Measurements from ENCODE around the gene PTPRK. TPM values are rescaled to one million over a fixed set of nuclear protein-coding genes. Genes with fewer than 3 reads are reported as not detected.

Gene PTPRK
- total and polyA plus RNA-seq, 2 of the 8 experiments (the other 6 are each of a cell fraction or from before 2014, with no cell fraction given): 11.4 to 47.3 TPM

DNA sequence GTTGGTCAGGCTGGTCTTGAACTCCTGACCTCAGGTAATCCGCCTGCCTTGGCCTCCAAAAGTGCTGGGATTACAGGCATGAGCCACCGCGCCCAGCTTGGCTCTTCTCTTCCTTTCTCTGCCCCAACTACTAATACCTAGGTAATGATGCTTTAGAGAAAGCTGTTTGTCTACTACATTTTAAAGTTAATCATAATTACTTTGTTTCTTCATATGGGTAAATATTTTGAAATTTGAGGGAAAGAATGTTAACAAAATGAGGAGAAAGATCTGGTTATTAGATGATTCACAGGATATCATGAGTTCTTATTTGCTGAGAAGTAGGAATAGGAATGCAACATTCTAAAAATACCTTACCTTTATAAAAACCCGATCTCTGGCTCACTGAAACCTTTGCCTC, 18.4 kb upstream of the PTPRK start:
- Histone ChIP-seq H3K79me2 (ENCODE audit: control insufficient read depth in 1 of 2, insufficient read depth in 2 of 2, low read length in 2 of 2) (no peaks in the 10 kb centered on the region), H2AK5ac (ENCODE audit: low read depth, low read length) (no peak overlapping the region), H2AFZ (ENCODE audit: low read length) (no peak overlapping the region), H3K27ac (ENCODE audit: low read depth, low read length) (no peak overlapping the region), H4K91ac (replicated peaks; ENCODE audit: insufficient read length, low read length) (no peak overlapping the region), H4K8ac (ENCODE audit: extremely low read depth, insufficient read depth, low read length) (no peak overlapping the region), H2BK12ac (ENCODE audit: low read depth, low read length) (no peak overlapping the region), H3K79me1 (ENCODE audit: low read depth, low read length) (no peaks in the 10 kb centered on the region), H3K4me2 (ENCODE audit: insufficient read depth in 1 of 2, low read depth in 2 of 2, low read length in 2 of 2) (no peak overlapping the region), H4K20me1 (replicated peaks in 1 of 2; ENCODE audit: control insufficient read depth in 1 of 2, insufficient read depth in 2 of 2, low read length in 2 of 2) (no peaks in the 10 kb centered on the region), H3K14ac (ENCODE audit: insufficient read length) (no peak overlapping the region), H3K18ac (ENCODE audit: extremely low read depth, low read length) (no peak overlapping the region), H3K4me3 (ENCODE audit: extremely low read depth in 1 of 4, insufficient read depth in 2 of 4, low read depth in 3 of 4, low read length in 4 of 4) (no peak overlapping the region), H2BK5ac (ENCODE audit: low read depth, low read length) (no peak overlapping the region), H3K9me3 (ENCODE audit: insufficient read depth in 2 of 2, low read depth in 1 of 2, low read length in 1 of 2) (no peaks in the 10 kb centered on the region), H3K9ac (replicated peaks in 1 of 4; ENCODE audit: extremely low read depth in 1 of 4, low read depth in 3 of 4, low read length in 3 of 4) (no peak overlapping the region), H3K23ac (ENCODE audit: insufficient read length) (no peak overlapping the region), H2BK15ac (ENCODE audit: low read length) (no peak overlapping the region), H3K4ac (replicated peaks; ENCODE audit: insufficient read length, low read depth, low read length) (no peak overlapping the region), H3K56ac (replicated peaks; ENCODE audit: insufficient read length, low read depth, low read length) (no peak overlapping the region), H3K27me3 (replicated peaks in 1 of 4; ENCODE audit: control insufficient read depth in 3 of 4, extremely low read depth in 1 of 4, insufficient read depth in 3 of 4, low read length in 3 of 4) (no peaks in the 10 kb centered on the region), H3K23me2 (ENCODE audit: low read depth, low read length) (no peaks in the 10 kb centered on the region), H2BK120ac (replicated peaks; ENCODE audit: low read depth, low read length) (no peak overlapping the region), H3K4me1 (replicated peaks in 1 of 4; ENCODE audit: control insufficient read depth in 3 of 4, insufficient read depth in 4 of 4, low read length in 3 of 4) (no peaks in the 10 kb centered on the region), H3K36me3 (ENCODE audit: control insufficient read depth in 2 of 4, insufficient read depth in 4 of 4, low read length in 3 of 4) (no peaks in the 10 kb centered on the region), H4K5ac (ENCODE audit: insufficient read length, low read depth, low read length) (no peak overlapping the region), H2BK20ac (ENCODE audit: low read length) (no peak overlapping the region)
- WGBS, 2 experiments (ENCODE audit: extremely low coverage in 1 of 2, insufficient coverage in 1 of 2, insufficient read length in 1 of 2, insufficient replicate concordance in 2 of 2, low coverage in 1 of 2, low lambda C conversion rate in 2 of 2, missing lambda C conversion rate in 1 of 2): 87% methylated on average over 4 of the region's 4 CpGs; no CpG with 5 or more reads in 1 of the 2 experiments
- ChIA-PET POLR2A (ENCODE audit: partially characterized antibody) (no interaction called here), CTCF (ENCODE audit: partially characterized antibody) (interaction anchor here (1.2 to 1.4 kb wide), 2 partner anchors 11 to 12 kb away, joined by 3 to 4 read pairs; no protein-coding TSS in a partner anchor)
- TF ChIP-seq SIRT6 (IDR thresholded peaks at IDR 0.05; ENCODE audit: low read length) (no peak), SRF (IDR thresholded peaks at IDR 0.05; ENCODE audit: low read depth, low read length) (no peak), ZNF274 (IDR thresholded peaks at IDR 0.05; ENCODE audit: borderline replicate concordance, extremely low read depth, low read length) (no peak), JUND (IDR thresholded peaks at IDR 0.05; ENCODE audit: low read length) (no peak), CHD2 (IDR thresholded peaks at IDR 0.05; ENCODE audit: low read length) (no peak), NANOG (IDR thresholded peaks at IDR 0.05; ENCODE audit: insufficient read depth, low read depth, low read length, poor library complexity, severe bottlenecking) (no peak), RFX5 (IDR thresholded peaks at IDR 0.05; ENCODE audit: borderline replicate concordance, low read depth, low read length) (no peak), CHD1 (IDR thresholded peaks at IDR 0.05; ENCODE audit: low read depth, low read length) (no peak), GABPA (IDR thresholded peaks at IDR 0.05; ENCODE audit: borderline replicate concordance, insufficient read depth, low read length) (no peak)
- DNase-seq (ENCODE audit: low read depth in 1 of 2, low spot score in 2 of 2) (no peak), FAIRE-seq (no peak)
